Cardiac fibroblast (primary cell): ENCODE measurements around the gene CLEC4E.
"Not testable (repeated sequence)": the region's sequence is repeated elsewhere in the genome, so short reads cannot be mapped to it uniquely, and the experiment has no call there.

Experiments
- DNase-seq, 2 donors: peaks; one replicate each; pipeline versions ENCODE4 v3.0.0 to v3.0.0-alpha.2; 2010; ENCODE audit warnings: low read depth in 2 of 2
- H3K4me3 ChIP-seq, 2 donors: replicated peaks in 1 of 2; 1 replicate in 1 of 2; 2 replicates in 1 of 2; pipeline ENCODE4 v1.5.1; 2011; ENCODE audit warnings: low read depth in 2 of 2, low read length in 2 of 2, mild to moderate bottlenecking in 2 of 2, moderate library complexity in 1 of 2
- CTCF ChIP-seq: IDR thresholded peaks from one replicate; pipeline ENCODE4 v1.5.1; 2011; ENCODE audit warnings: low read depth, mild to moderate bottlenecking, low read length, inconsistent platforms

The CLEC4E gene

GRCh38 chr12:8508910-8509841, 31.5 kb downstream of the CLEC4E start:
- DNase-seq, result no peak
- H3K4me3 ChIP-seq, result no peak overlapping the region
- TF ChIP-seq CTCF, result no peak

- H3K4me3 ChIP-seq, result no peak overlapping the region
- no peak for DNase-seq
- no peak for TF ChIP-seq CTCF
Measured at GRCh38 chr12:8508223-8508622, 32.5 kb downstream of the CLEC4E start.

GRCh38 chr12:8507596-8507995, 33.1 kb downstream of the CLEC4E start:
- TF ChIP-seq CTCF, result no peak
- H3K4me3 ChIP-seq, result no peak overlapping the region
- DNase-seq, result no peak

GRCh38 chr12:8504351-8504750, 36.4 kb downstream of the CLEC4E start:
- no peak for DNase-seq

GRCh38 chr12:8501720-8502119, 39.0 kb downstream of the CLEC4E start:
- no peak for TF ChIP-seq CTCF
- no peak for DNase-seq
- no peak overlapping the region for H3K4me3 ChIP-seq

More at GRCh38 chr12:8504351-8504750, 36.4 kb downstream of the CLEC4E start:
- no peak overlapping the region for H3K4me3 ChIP-seq
- TF ChIP-seq CTCF, result no peak

- no peak for TF ChIP-seq CTCF
- H3K4me3 ChIP-seq, result no peak overlapping the region
- no peak for DNase-seq
Measured at GRCh38 chr12:8499616-8500015, 41.1 kb downstream of the CLEC4E start.

- DNase-seq, H3K4me3 ChIP-seq: not testable (repeated sequence)
Measured at GRCh38 chr12:8496074-8496473, 44.6 kb downstream of the CLEC4E start.

- DNase-seq, H3K4me3 ChIP-seq: not testable (repeated sequence)
Measured at GRCh38 chr12:8495671-8496070, 45.0 kb downstream of the CLEC4E start.
